C4-2B (cell line): ENCODE data around the gene RGL2.

Source experiments
- ZFX ChIP-seq: fragments of 450-650 bp; IDR thresholded peaks from 2 replicates; pipeline ENCODE4 v1.6.1; 2017
- TF ChIP-seq, protein P1 (sequence below): fragments of 450-650 bp; conservative IDR thresholded peaks from 2 replicates; pipeline ENCODE4 v1.5.1; 2017; ENCODE audit warnings: mild to moderate bottlenecking

DNA sequence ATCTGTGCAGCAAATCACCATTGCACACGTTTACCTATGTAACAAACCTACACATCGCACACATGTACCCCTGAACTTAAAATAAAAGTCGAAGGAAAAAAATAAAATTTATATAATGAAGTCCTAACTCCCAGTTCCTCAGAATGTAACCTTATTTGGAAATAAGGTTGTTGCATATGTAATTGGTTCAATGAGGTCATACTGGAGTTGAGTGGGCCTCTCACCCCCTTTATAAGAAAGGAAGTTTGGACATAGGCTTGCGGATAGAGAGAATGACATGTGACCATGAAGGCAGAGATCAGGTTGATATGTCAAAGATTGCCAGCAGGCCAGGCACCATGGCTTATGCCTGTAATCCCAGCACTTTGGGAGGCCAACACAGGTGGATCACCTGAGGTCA, 34.9 kb upstream of the RGL2 start:
- TF ChIP-seq, protein P1, sequence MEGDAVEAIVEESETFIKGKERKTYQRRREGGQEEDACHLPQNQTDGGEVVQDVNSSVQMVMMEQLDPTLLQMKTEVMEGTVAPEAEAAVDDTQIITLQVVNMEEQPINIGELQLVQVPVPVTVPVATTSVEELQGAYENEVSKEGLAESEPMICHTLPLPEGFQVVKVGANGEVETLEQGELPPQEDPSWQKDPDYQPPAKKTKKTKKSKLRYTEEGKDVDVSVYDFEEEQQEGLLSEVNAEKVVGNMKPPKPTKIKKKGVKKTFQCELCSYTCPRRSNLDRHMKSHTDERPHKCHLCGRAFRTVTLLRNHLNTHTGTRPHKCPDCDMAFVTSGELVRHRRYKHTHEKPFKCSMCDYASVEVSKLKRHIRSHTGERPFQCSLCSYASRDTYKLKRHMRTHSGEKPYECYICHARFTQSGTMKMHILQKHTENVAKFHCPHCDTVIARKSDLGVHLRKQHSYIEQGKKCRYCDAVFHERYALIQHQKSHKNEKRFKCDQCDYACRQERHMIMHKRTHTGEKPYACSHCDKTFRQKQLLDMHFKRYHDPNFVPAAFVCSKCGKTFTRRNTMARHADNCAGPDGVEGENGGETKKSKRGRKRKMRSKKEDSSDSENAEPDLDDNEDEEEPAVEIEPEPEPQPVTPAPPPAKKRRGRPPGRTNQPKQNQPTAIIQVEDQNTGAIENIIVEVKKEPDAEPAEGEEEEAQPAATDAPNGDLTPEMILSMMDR, result no peak
- no peak for TF ChIP-seq ZFX
